RCC 7860 (cell line): ENCODE data around the gene ACADS.
"Not testable (repeated sequence)": the region's sequence is repeated elsewhere in the genome, so short reads cannot be mapped to it uniquely, and the experiment has no call there.

Experiments
- DNase-seq: peaks from one replicate; pipeline ENCODE4 v3.0.0-alpha.2; 2015; ENCODE audit warnings: low spot score
- FAIRE-seq: peaks from 2 replicates; lab custom pipeline; 2012; peaks lifted over from hg19 to GRCh38; lab: Jason Lieb, UNC

The ACADS gene

GRCh38 chr12:120726510-120726793 lies 826 bp downstream of the ACADS start:
- FAIRE-seq = no peak
- no peak for DNase-seq

GRCh38 chr12:120726961-120727360 lies 1.3 kb downstream of the ACADS start:
- DNase-seq = no peak
- FAIRE-seq = no peak

- FAIRE-seq = not testable (repeated sequence)
These were observed 6.6 kb downstream of the ACADS start for GRCh38 chr12:120732198-120732597.

GRCh38 chr12:120733574-120733973 lies 7.9 kb downstream of the ACADS start:
- FAIRE-seq (no peak), DNase-seq (no peak)

More at GRCh38 chr12:120732198-120732597, 6.6 kb downstream of the ACADS start:
- not testable (repeated sequence) for DNase-seq

- no peak for FAIRE-seq
- no peak for DNase-seq
These were observed 8.6 kb downstream of the ACADS start for GRCh38 chr12:120734210-120734609.

GRCh38 chr12:120735181-120735580 lies 9.6 kb downstream of the ACADS start:
- no peak for FAIRE-seq
- DNase-seq = no peak

- FAIRE-seq (no peak), DNase-seq (no peak)
These were observed 11.0 kb downstream of the ACADS start for GRCh38 chr12:120736404-120737331.

GRCh38 chr12:120737557-120738251 lies 12.1 kb downstream of the ACADS start:
- no peak for DNase-seq

GRCh38 chr12:120738252-120739030 lies 12.8 kb downstream of the ACADS start:
- FAIRE-seq = no peak
- DNase-seq = no peak

More at GRCh38 chr12:120737557-120738251, 12.1 kb downstream of the ACADS start:
- FAIRE-seq = no peak

GRCh38 chr12:120739031-120739762 lies 13.6 kb downstream of the ACADS start:
- no peak for FAIRE-seq

GRCh38 chr12:120739821-120740613 lies 14.4 kb downstream of the ACADS start:
- no peak for FAIRE-seq
- DNase-seq = no peak

More at GRCh38 chr12:120739031-120739762, 13.6 kb downstream of the ACADS start:
- DNase-seq = no peak

- DNase-seq (no peak), FAIRE-seq (no peak)
These were observed 15.2 kb downstream of the ACADS start for GRCh38 chr12:120740871-120741270.

- DNase-seq = no peak
- FAIRE-seq = no peak
These were observed 16.1 kb downstream of the ACADS start for GRCh38 chr12:120741476-120742421.

- DNase-seq (no peak), FAIRE-seq (no peak)
These were observed 19.4 kb downstream of the ACADS start for GRCh38 chr12:120744922-120745493.

- DNase-seq (no peak), FAIRE-seq (no peak)
These were observed 22.6 kb downstream of the ACADS start for GRCh38 chr12:120748242-120748641.

- DNase-seq (no peak), FAIRE-seq (no peak)
These were observed 23.6 kb downstream of the ACADS start for GRCh38 chr12:120749256-120749655.

GRCh38 chr12:120750806-120751205 lies 25.2 kb downstream of the ACADS start:
- DNase-seq = no peak
- FAIRE-seq = no peak

GRCh38 chr12:120751389-120751788 lies 25.8 kb downstream of the ACADS start:
- no peak for FAIRE-seq
- DNase-seq = no peak
